Glutamatergic neuron (in vitro differentiated cells): ENCODE data around the gene LTC4S. TPM values are rescaled to one million over a fixed set of nuclear protein-coding genes. Genes with fewer than 3 reads are reported as not detected.

Experiments
- DNase-seq: peaks from one replicate; pipeline ENCODE4 v3.0.0; 2022
- H3K27ac Mint-ChIP-seq: one replicate; pipeline ENCODE4 v1.8.0; 2020; ENCODE audit warnings: mild to moderate bottlenecking, mixed read lengths, inconsistent platforms; ENCODE audit not compliant: unreplicated experiment
- H3K27me3 Mint-ChIP-seq: one replicate; pipeline ENCODE4 v1.8.0; 2020; ENCODE audit warnings: mild to moderate bottlenecking, moderate library complexity, mixed read lengths, inconsistent platforms; ENCODE audit not compliant: unreplicated experiment
- H3K36me3 Mint-ChIP-seq: one replicate; pipeline ENCODE4 v1.8.0; 2020; ENCODE audit warnings: mild to moderate bottlenecking, mixed read lengths, inconsistent platforms; ENCODE audit not compliant: unreplicated experiment
- H3K4me1 Mint-ChIP-seq: one replicate; pipeline ENCODE4 v1.8.0; 2020; ENCODE audit warnings: mild to moderate bottlenecking, low read depth, mixed read lengths, inconsistent platforms; ENCODE audit not compliant: unreplicated experiment
- H3K4me3 Mint-ChIP-seq: one replicate; pipeline ENCODE4 v1.8.0; 2020; ENCODE audit warnings: mild to moderate bottlenecking, mixed read lengths, inconsistent platforms; ENCODE audit not compliant: unreplicated experiment
- H3K9me3 Mint-ChIP-seq: one replicate; pipeline ENCODE4 v1.8.0; 2020; ENCODE audit warnings: mild to moderate bottlenecking, moderate library complexity, mixed read lengths, inconsistent platforms; ENCODE audit not compliant: unreplicated experiment
- CTCF ChIP-seq: fragments of 200-600 bp; sonication (generic); IDR thresholded peaks from one replicate; pipeline ENCODE4 v1.5.0; 2021; ENCODE audit not compliant: partially characterized antibody, unreplicated experiment
- total RNA-seq: library from RNA; stranded (reverse); fragmentation: NEBNext Ultra II Directional; extraction: Animal tissue kit (Norgen Biotek cat#: 25700); gene quantifications from one replicate; pipeline ENCODE4 v1.2.1, GENCODE V29; 2021; ENCODE audit not compliant: unreplicated experiment

LTC4S gene
- total RNA-seq, 1 donor from 2014 or later: 0.91 TPM

GRCh38 chr5:179794575-179794974, 789 bp downstream of the LTC4S start:
- no peak overlapping the region for H3K27ac Mint-ChIP-seq
- DNase-seq: no peak
- no peak for TF ChIP-seq CTCF
- peak overlapping the region; percentile 46 for H3K4me3 Mint-ChIP-seq
- peaks cover 10% of the 10 kb centered on the region for H3K27me3 Mint-ChIP-seq
- peaks cover 6% of the 10 kb centered on the region for H3K9me3 Mint-ChIP-seq
- H3K36me3 Mint-ChIP-seq: peaks cover 8% of the 10 kb centered on the region
- no peaks in the 10 kb centered on the region for H3K4me1 Mint-ChIP-seq

- Mint-ChIP-seq H3K27me3 (peaks cover 10% of the 10 kb centered on the region), H3K27ac (no peak overlapping the region), H3K9me3 (peaks cover 6% of the 10 kb centered on the region), H3K4me1 (no peaks in the 10 kb centered on the region), H3K36me3 (peaks cover 9% of the 10 kb centered on the region), H3K4me3 (peak overlapping the region; percentile 59)
- no peak for DNase-seq
- no peak for TF ChIP-seq CTCF
Observed at GRCh38 chr5:179795049-179795862, 1.5 kb downstream of the LTC4S start.

GRCh38 chr5:179795863-179796833, 2.4 kb downstream of the LTC4S start:
- Mint-ChIP-seq H3K27ac (no peak overlapping the region), H3K27me3 (peaks cover 10% of the 10 kb centered on the region), H3K9me3 (peaks cover 7% of the 10 kb centered on the region), H3K4me1 (no peaks in the 10 kb centered on the region), H3K36me3 (peaks cover 9% of the 10 kb centered on the region), H3K4me3 (peak overlapping the region; percentile 47)
- peak; percentile 87 for DNase-seq
- peak; percentile 68 for TF ChIP-seq CTCF

- H3K27ac Mint-ChIP-seq: no peak overlapping the region
Observed at GRCh38 chr5:179796877-179797608, 3.3 kb downstream of the LTC4S start.

More at GRCh38 chr5:179796877-179797608, 3.3 kb downstream of the LTC4S start:
- peak overlapping the region; percentile 47 for H3K4me3 Mint-ChIP-seq
- H3K4me1 Mint-ChIP-seq: no peaks in the 10 kb centered on the region
- no peak for TF ChIP-seq CTCF
- H3K9me3 Mint-ChIP-seq: peaks cover 10% of the 10 kb centered on the region
- no peak for DNase-seq
- peaks cover 9% of the 10 kb centered on the region for H3K36me3 Mint-ChIP-seq
- peaks cover 10% of the 10 kb centered on the region for H3K27me3 Mint-ChIP-seq
